Pancreas (tissue), 10 donors: ENCODE results near the gene NUDT17. TPM values are rescaled to one million over a fixed set of nuclear protein-coding genes. Genes with fewer than 3 reads are reported as not detected.

Experiments
- ATAC-seq, 4 donors: fragments of 200-7000 bp; cut with Tn5 transposase; one replicate each; pipeline versions ENCODE4 v1.8.0 to v1.9.1; 2020; ENCODE audit warnings: mild to moderate bottlenecking in 4 of 4, moderate library complexity in 4 of 4
- DNase-seq, 6 donors: peaks; one replicate each; pipeline ENCODE4 v3.0.0-alpha.2; 2020
- FAIRE-seq: peaks from 2 replicates; lab custom pipeline; 2012; peaks lifted over from hg19 to GRCh38; lab: Jason Lieb, UNC
- H3K27ac ChIP-seq, 4 donors: fragments of 200-600 bp; sonication (generic); 1 replicate in 3 of 4; 2 replicates in 1 of 4; pipeline versions ENCODE4 v1.5.0 to v1.8.0; 2020
- H3K27me3 ChIP-seq, 4 donors: fragments of 200-600 bp; one replicate each; pipeline ENCODE4 v1.8.0; 2021
- H3K36me3 ChIP-seq, 3 donors: fragments of 200-600 bp; sonication (generic) in 1 of 3; one replicate each; pipeline versions ENCODE4 v1.5.0 to v1.8.0; 2020 to 2021
- H3K4me1 ChIP-seq, 3 donors: fragments of 200-600 bp; one replicate each; pipeline ENCODE4 v1.8.0; 2021
- H3K4me3 ChIP-seq, 4 donors: fragments of 200-600 bp; sonication (generic) in 2 of 4; one replicate each; pipeline versions ENCODE4 v1.5.0 to v1.8.0; 2020 to 2021
- H3K9me3 ChIP-seq, 4 donors: fragments of 200-600 bp; one replicate each; pipeline ENCODE4 v1.8.0; 2021
- CTCF ChIP-seq, 4 donors: fragments of 200-600 bp; sonication (generic) in 3 of 4; IDR thresholded peaks; one replicate each; pipeline versions ENCODE4 v1.5.0 to v1.8.0; 2021; ENCODE audit warnings: antibody characterized with exemption in 4 of 4
- WGBS, 2 donors: extraction: QIAGEN DNeasy Blood & Tissue Kit; methylation state at CpG; one replicate each; pipeline ENCODE4 v1.1.7; 2013; 5-methylcytosine and 5-hydroxymethylcytosine counted together
- intact Hi-C, 3 donors: fragments of 100-400 bp; cut with DNase I; formaldehyde crosslinking; loops; one replicate each; pipeline versions ENCODE4 v1.11.1 to v1.14.2; 2022
- polyA plus RNA-seq, 2 donors: library from polyadenylated mRNA; stranded (reverse); fragments of 200-250 nt; gene quantifications; one replicate each; pipeline ENCODE4 v1.2.3, GENCODE V29; 2013
- total RNA-seq, 6 donors: library from RNA; stranded (reverse); fragmentation: NEBNext Ultra II Directional in 4 of 6; extraction: Animal tissue kit (Norgen Biotek cat#: 25700) in 4 of 6; gene quantifications; one replicate each; pipeline versions ENCODE4 v1.2.1 to v1.2.4, GENCODE V29; 2021 to 2023
- donor health status: healthy with polysubstance abuse.
- donor health status: DM: no; HTN: no; CAD: no; lungs with moderate emphysema.
- donor health status: DM: no; HTN: no; CAD: no.
- donor health status: control.
- donor health status: control.
- donor health status: Bipolar disorder and iron deficiency.
- donor health status: DM: yes; HTN: yes; CAD: no.
- donor health status: DM: no; HTN: no; CAD: no.
- donor health status: DM: no; HTN: no; CAD: no.
- donor health status: DM: yes; HTN: yes; CAD: no.

The NUDT17 gene
- 1 to 10 TPM; 1.0 to 2.6 (median 1.7) TPM for total RNA-seq
- polyA plus RNA-seq, result 1 to 10 TPM; 2.6 to 3.6 TPM

- WGBS, 2 donors, result 2% methylated on average over 49 to 50 of the region's 50 CpGs
- H3K36me3 ChIP-seq, result peaks cover 0 to 38% (median 15%) of the 10 kb centered on the region in 3 donors
These were observed at the start of gene NUDT17 for GRCh38 chr1:145845514-145846161. TSS of gene NUDT17 (plus strand) at chr1:145845630. CDS start at chr1:145845641, 11 bp downstream.

GRCh38 chr1:145796753-145797152 lies 48.7 kb upstream of the NUDT17 start:
- WGBS, 2 donors, result 35 to 92% methylated on average over 1 of the region's 1 CpG
- ATAC-seq, result no peak
- no peaks in the 10 kb centered on the region for H3K27me3 ChIP-seq
- TF ChIP-seq CTCF (IDR thresholded peaks at IDR 0.05), result no peak
- intact Hi-C loops, result no loop called here
- H3K4me3 ChIP-seq, result no peak overlapping the region
- no peaks in the 10 kb centered on the region for H3K36me3 ChIP-seq
- no peaks in the 10 kb centered on the region for H3K9me3 ChIP-seq
- H3K4me1 ChIP-seq, result no peaks in the 10 kb centered on the region
- no peak overlapping the region for H3K27ac ChIP-seq
- DNase-seq, result no peak
- no peak for FAIRE-seq

More at GRCh38 chr1:145845514-145846161, at the start of gene NUDT17:
- TF ChIP-seq CTCF (IDR thresholded peaks at IDR 0.05), result peak; percentile 85 to 91 (median 87)
- DNase-seq, result peak; percentile 63 to 92 (median 80)
- peak within 1 kb of the TSS; percentile 31 to 72 (median 42) for H3K4me3 ChIP-seq
- FAIRE-seq, result no peak
- no peaks in the 10 kb centered on the region for H3K9me3 ChIP-seq
- no peaks in the 10 kb centered on the region for H3K27me3 ChIP-seq
- peak within 1 kb of the TSS; percentile 7 to 55 (median 34) for H3K27ac ChIP-seq
- ATAC-seq, result peak; percentile 88 to 96 (median 92)
- intact Hi-C loops, result loop anchor here in 1 of 3 donors (5.0 kb wide), 1 partner anchor 167 kb away; no protein-coding TSS in a partner anchor
- peaks cover 0 to 6% (median 4%) of the 10 kb centered on the region in 3 donors for H3K4me1 ChIP-seq

- no peak overlapping the region for H3K4me3 ChIP-seq
- no peaks in the 10 kb centered on the region for H3K36me3 ChIP-seq
- H3K9me3 ChIP-seq, result no peaks in the 10 kb centered on the region
- TF ChIP-seq CTCF (IDR thresholded peaks at IDR 0.05), result no peak
- ATAC-seq (no peak), DNase-seq (no peak), FAIRE-seq (no peak)
- 91 to 92% methylated on average over 2 of the region's 2 CpGs for WGBS, 2 donors
- H3K4me1 ChIP-seq, result peaks cover 0 to 11% (median 8%) of the 10 kb centered on the region in 3 donors
- no peak overlapping the region for H3K27ac ChIP-seq
- intact Hi-C loops, result no loop called here
- H3K27me3 ChIP-seq, result no peaks in the 10 kb centered on the region
These were observed 45.6 kb upstream of the NUDT17 start for GRCh38 chr1:145799806-145800205.

- peaks cover 0 to 17% (median 8%) of the 10 kb centered on the region in 3 donors for H3K4me1 ChIP-seq
- no peak for TF ChIP-seq CTCF (IDR thresholded peaks at IDR 0.05)
- 52 to 68% methylated on average over 3 of the region's 3 CpGs for WGBS, 2 donors
- FAIRE-seq (no peak), ATAC-seq (no peak), DNase-seq (no peak)
- H3K4me3 ChIP-seq, result no peak overlapping the region
- H3K36me3 ChIP-seq, result no peaks in the 10 kb centered on the region
- intact Hi-C loops, result no loop called here
- no peaks in the 10 kb centered on the region for H3K27me3 ChIP-seq
- H3K27ac ChIP-seq, result no peak overlapping the region
- H3K9me3 ChIP-seq, result no peaks in the 10 kb centered on the region
These were observed 41.0 kb upstream of the NUDT17 start for GRCh38 chr1:145804235-145805045.
